ENCODE measurements around the gene PSMD9.
"Not testable (repeated sequence)": the region's sequence is repeated elsewhere in the genome, so short reads cannot be mapped to it uniquely, and the experiment has no call there.

PSMD9 gene

DNA sequence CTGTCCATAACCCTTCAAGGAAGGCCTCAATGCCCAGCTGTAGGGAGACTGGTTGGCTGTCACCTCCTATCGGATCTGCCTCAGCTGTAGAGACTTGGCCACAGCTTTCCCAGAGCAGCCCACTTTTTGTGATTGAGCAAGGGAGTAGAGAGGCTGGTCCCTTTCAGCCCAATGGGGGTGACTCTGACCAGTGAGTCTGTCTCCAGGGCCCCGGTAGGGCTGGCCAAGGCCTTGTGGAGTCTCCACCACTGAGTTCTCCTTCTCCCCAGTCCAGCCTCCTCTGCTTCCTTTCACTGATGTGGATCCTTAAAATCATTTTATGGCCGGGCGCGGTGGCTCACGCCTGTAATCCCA lies 15.4 kb upstream of the PSMD9 start:
- Mint-ChIP-seq H3K9me3 (no peaks in the 10 kb centered on the region), H3K27me3 (ENCODE audit: low read depth, poor library complexity) (peaks cover 4% of the 10 kb centered on the region), H3K4me1 (peaks cover 16% of the 10 kb centered on the region), H3K4me3 (no peak overlapping the region), H3K27ac (no peak overlapping the region), H3K36me3 (ENCODE audit: low read depth) (no peaks in the 10 kb centered on the region)
- no peak for DNase-seq
- TF ChIP-seq, protein P1, sequence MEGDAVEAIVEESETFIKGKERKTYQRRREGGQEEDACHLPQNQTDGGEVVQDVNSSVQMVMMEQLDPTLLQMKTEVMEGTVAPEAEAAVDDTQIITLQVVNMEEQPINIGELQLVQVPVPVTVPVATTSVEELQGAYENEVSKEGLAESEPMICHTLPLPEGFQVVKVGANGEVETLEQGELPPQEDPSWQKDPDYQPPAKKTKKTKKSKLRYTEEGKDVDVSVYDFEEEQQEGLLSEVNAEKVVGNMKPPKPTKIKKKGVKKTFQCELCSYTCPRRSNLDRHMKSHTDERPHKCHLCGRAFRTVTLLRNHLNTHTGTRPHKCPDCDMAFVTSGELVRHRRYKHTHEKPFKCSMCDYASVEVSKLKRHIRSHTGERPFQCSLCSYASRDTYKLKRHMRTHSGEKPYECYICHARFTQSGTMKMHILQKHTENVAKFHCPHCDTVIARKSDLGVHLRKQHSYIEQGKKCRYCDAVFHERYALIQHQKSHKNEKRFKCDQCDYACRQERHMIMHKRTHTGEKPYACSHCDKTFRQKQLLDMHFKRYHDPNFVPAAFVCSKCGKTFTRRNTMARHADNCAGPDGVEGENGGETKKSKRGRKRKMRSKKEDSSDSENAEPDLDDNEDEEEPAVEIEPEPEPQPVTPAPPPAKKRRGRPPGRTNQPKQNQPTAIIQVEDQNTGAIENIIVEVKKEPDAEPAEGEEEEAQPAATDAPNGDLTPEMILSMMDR (IDR thresholded peaks at IDR 0.05) = no peak

DNA sequence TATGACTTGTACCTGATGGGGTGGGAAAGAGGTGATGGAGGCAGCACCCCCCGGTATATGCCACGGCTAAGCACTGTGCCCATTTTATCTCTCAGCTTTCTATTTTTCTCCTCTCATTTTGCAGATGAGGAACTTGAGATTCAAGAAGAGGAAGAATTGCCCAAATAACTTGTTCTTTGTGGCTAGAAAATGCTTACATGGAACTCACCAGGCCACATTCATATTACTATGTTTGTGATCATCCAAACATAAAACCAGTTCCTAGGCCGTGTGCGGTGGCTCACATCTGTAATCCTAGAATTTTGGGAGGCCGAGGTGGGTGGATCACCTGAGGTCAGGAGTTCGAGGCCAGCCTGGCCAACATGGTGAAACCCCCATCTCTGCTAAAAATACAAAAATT lies 14.5 kb upstream of the PSMD9 start:
- Mint-ChIP-seq H3K27ac (no peak overlapping the region), H3K27me3 (ENCODE audit: low read depth, poor library complexity) (peaks cover 4% of the 10 kb centered on the region)

DNA sequence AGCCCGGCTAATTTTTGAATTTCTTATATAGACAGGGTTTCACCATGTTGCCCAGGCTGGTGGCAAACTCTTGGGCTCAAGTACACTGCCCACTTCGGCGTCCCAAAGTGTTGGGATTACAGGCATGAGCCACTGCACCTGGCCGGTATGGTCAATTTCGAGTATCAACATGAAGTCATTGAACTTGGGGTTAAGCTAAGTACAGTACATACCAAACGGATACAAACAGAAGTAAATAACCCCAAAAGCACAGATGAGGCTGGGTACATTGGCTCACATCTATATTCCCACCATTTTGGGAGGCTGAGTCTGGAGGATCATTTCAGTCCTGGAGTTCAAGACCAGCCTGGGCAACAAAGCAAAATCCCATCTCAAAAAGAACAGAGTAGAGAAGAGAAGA lies 13.0 kb upstream of the PSMD9 start:
- Mint-ChIP-seq H3K36me3 (ENCODE audit: low read depth) (no peaks in the 10 kb centered on the region), H3K4me1 (peaks cover 16% of the 10 kb centered on the region), H3K27ac (no peak overlapping the region), H3K27me3 (ENCODE audit: low read depth, poor library complexity) (peaks cover 4% of the 10 kb centered on the region), H3K4me3 (no peak overlapping the region), H3K9me3 (no peaks in the 10 kb centered on the region)
- no peak for DNase-seq
- TF ChIP-seq, protein P1 (IDR thresholded peaks at IDR 0.05) = no peak

More for the DNA sequence above, 14.5 kb upstream of the PSMD9 start:
- Mint-ChIP-seq H3K36me3 (ENCODE audit: low read depth) (no peaks in the 10 kb centered on the region), H3K4me1 (peaks cover 16% of the 10 kb centered on the region), H3K9me3 (no peaks in the 10 kb centered on the region), H3K4me3 (no peak overlapping the region)
- DNase-seq = no peak
- TF ChIP-seq, protein P1 (IDR thresholded peaks at IDR 0.05) = no peak

DNA sequence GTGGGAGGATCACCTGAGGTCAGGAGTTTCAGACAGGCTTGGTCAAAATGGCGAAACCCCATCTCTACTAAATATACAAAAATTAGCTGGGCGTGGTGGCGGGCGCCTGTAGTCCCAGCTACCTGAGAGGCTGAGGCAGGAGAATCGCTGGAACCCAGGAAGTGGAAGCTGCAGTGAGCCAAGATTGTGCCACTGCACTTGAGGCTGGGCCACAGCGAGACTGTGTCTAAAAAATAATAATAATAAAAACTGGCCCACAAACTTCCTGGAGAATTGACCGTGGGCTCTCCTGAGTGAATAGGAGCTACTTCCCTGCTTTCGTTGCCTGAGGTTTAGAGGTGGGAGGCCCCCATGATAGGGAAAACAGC lies 12.5 kb upstream of the PSMD9 start:
- H3K4me1 Mint-ChIP-seq = peaks cover 17% of the 10 kb centered on the region
- H3K27ac Mint-ChIP-seq; H3K9me3 Mint-ChIP-seq; H3K4me3 Mint-ChIP-seq; H3K27me3 Mint-ChIP-seq (ENCODE audit: low read depth, poor library complexity); DNase-seq; H3K36me3 Mint-ChIP-seq (ENCODE audit: low read depth): not testable (repeated sequence)

DNA sequence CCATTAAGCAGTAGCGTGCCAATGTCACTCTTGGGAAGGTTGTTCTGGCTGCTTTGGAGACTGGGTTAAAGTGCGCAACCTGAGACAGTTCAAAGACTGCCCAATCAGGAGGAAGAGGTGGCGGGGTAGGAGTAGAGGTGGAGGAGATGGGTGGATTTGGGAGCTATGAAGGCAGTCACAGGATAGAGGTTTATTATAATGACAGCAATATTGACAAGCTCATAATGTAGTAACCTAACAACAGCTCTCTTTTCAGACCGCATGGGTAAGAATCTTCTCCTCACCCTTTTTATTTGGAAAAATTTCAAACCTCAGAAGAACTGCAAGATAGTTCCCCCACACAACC lies 5.3 kb upstream of the PSMD9 start:
- Mint-ChIP-seq H3K27ac (peak overlapping the region; percentile 39), H3K4me3 (peak overlapping the region; percentile 39), H3K27me3 (ENCODE audit: low read depth, poor library complexity) (peaks cover 2% of the 10 kb centered on the region), H3K9me3 (no peaks in the 10 kb centered on the region), H3K36me3 (ENCODE audit: low read depth) (no peaks in the 10 kb centered on the region), H3K4me1 (peaks cover 37% of the 10 kb centered on the region)
- TF ChIP-seq, protein P1 (IDR thresholded peaks at IDR 0.05) = no peak
- no peak for DNase-seq

DNA sequence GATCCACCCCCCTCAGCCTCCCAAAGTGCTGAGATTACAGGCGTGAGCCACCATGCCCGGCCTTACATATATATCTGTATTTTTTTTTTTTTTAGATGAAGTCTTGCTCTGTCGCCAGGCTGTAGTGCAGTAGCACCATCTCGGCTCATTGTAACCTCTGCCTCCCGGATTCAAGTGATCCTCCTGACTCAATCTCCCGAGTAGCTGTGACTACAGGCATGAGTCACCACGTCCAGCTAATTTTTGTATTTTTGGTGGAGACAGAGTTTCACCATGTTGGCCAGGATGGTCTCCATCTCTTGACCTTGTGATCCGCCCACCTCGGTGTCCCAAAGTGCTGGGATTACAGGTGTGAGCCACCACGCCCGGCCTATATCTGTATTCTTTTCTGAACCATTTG lies 3.5 kb upstream of the PSMD9 start:
- peaks cover 54% of the 10 kb centered on the region for H3K4me1 Mint-ChIP-seq
- H3K27me3 Mint-ChIP-seq (ENCODE audit: low read depth, poor library complexity); H3K27ac Mint-ChIP-seq; DNase-seq; H3K9me3 Mint-ChIP-seq; H3K4me3 Mint-ChIP-seq; H3K36me3 Mint-ChIP-seq (ENCODE audit: low read depth): not testable (repeated sequence)

DNA sequence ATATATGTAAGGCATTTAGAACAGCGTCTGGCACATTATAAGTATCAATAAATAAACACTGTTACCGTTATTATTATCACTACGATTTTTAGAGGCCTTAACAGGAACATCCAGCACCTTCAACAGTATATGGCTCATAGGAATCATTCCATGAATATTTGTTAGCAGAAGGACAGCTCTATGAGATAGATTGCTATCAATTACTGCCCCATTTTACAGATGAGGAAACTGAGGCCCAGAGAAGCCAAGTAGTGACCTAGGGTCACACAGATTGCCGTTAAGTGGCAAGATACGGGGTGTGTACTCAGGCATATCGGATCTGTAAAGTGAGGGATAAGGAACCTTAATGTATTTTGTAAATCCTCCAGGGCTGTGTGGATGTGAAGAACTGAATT lies 510 bp upstream of the PSMD9 start:
- peaks cover 6% of the 10 kb centered on the region for H3K36me3 Mint-ChIP-seq (ENCODE audit: low read depth)
- H3K9me3 Mint-ChIP-seq = no peaks in the 10 kb centered on the region
- peak overlapping the region; percentile 97 for H3K4me3 Mint-ChIP-seq

More for the DNA sequence above, 510 bp upstream of the PSMD9 start:
- DNase-seq = no peak
- TF ChIP-seq, protein P1 (IDR thresholded peaks at IDR 0.05) = no peak
- H3K27ac Mint-ChIP-seq = peak overlapping the region; percentile 100
- H3K4me1 Mint-ChIP-seq = peaks cover 40% of the 10 kb centered on the region
- H3K27me3 Mint-ChIP-seq (ENCODE audit: low read depth, poor library complexity) = peaks cover 2% of the 10 kb centered on the region
